Measurements from ENCODE around the gene ABCD2.

- TF ChIP-seq CTCF (IDR thresholded peaks at IDR 0.05; ENCODE audit: low read depth, low read length) (no peak), POLR2A (IDR thresholded peaks at IDR 0.05; ENCODE audit: extremely low read depth, insufficient read length) (no peak), MAX (IDR thresholded peaks at IDR 0.05; ENCODE audit: low read depth, low read length) (no peak), MYC (IDR thresholded peaks at IDR 0.05; ENCODE audit: low read depth, low read length) (no peak)
These were observed 7.4 kb downstream of the ABCD2 start for GRCh38 chr12:39612250-39612649.

Data from NB4 (cell line).